ENCODE results near the gene SLC35F4.

GRCh38 chr14:57812741-57813140 is 53.2 kb downstream of the SLC35F4 start:
- TF ChIP-seq CTCF (conservative IDR thresholded peaks at IDR 0.05; ENCODE audit: low read depth, low read length) (no peak), EZH2 (IDR thresholded peaks at IDR 0.05; ENCODE audit: low read length, unreplicated experiment) (no peak)
